Cardiac fibroblast (primary cell): ENCODE data around the gene SMLR1.

Source experiments
- DNase-seq, 2 donors: peaks; one replicate each; pipeline versions ENCODE4 v3.0.0 to v3.0.0-alpha.2; 2010; ENCODE audit warnings: low read depth in 2 of 2
- H3K4me3 ChIP-seq, 2 donors: replicated peaks in 1 of 2; 1 replicate in 1 of 2; 2 replicates in 1 of 2; pipeline ENCODE4 v1.5.1; 2011; ENCODE audit warnings: low read depth in 2 of 2, low read length in 2 of 2, mild to moderate bottlenecking in 2 of 2, moderate library complexity in 1 of 2
- CTCF ChIP-seq: IDR thresholded peaks from one replicate; pipeline ENCODE4 v1.5.1; 2011; ENCODE audit warnings: low read depth, mild to moderate bottlenecking, low read length, inconsistent platforms

Gene SMLR1

DNA sequence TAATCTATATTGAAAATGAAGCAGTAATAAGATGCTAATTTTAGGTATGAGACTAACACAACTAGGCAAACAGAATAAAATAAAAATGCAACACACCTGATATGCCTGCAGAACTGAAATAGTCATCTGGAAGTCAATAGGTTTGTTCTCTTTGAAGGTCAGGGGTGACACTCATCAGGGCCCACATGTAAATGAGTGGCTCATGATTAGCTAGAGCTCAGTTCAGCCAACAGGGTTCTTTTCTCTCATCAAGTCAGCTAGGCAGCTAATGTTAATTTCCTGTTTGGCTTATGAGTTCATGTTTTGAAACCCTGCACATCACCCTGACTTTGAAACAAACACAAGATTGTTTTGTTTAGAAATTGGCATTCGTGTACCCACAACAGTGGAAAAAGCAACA, 23.8 kb downstream of the SMLR1 start:
- H3K4me3 ChIP-seq = no peak overlapping the region
- DNase-seq = no peak
- TF ChIP-seq CTCF = no peak

DNA sequence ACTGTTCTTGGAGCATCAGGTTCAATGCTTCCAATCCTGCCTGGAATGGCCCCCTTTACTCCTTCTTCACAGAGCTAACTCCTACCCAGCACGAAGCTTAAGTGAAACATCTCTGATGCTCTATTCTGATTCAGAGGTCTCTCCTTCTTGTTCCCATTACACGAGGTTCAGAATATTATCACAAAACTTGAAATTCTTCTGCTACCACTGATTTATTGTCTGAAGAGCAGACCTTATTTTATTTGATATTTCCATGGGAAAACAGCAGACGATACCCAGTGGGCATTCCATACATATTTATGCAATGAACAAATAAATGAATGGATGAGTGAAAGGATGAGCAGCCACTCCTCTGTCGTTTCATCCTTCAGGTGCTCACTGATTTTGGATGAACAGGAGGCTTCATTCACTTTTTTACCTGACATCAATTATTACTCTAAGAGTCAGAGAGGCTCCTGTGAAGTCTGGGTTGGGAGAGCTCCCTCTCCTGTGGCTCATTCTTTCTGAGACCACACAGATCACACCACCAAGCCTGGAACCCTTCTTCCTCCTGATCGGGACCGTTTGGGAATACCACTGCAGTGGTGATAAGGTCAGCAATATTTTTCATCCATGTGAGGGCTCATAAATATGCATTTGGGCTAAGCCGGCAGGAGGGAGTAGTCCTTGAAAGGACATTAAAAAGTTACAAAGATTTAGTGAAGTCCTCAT, 25.8 kb downstream of the SMLR1 start:
- TF ChIP-seq CTCF = no peak
- no peak overlapping the region for H3K4me3 ChIP-seq
- peak in 1 of 2 donors; percentile 12 for DNase-seq

DNA sequence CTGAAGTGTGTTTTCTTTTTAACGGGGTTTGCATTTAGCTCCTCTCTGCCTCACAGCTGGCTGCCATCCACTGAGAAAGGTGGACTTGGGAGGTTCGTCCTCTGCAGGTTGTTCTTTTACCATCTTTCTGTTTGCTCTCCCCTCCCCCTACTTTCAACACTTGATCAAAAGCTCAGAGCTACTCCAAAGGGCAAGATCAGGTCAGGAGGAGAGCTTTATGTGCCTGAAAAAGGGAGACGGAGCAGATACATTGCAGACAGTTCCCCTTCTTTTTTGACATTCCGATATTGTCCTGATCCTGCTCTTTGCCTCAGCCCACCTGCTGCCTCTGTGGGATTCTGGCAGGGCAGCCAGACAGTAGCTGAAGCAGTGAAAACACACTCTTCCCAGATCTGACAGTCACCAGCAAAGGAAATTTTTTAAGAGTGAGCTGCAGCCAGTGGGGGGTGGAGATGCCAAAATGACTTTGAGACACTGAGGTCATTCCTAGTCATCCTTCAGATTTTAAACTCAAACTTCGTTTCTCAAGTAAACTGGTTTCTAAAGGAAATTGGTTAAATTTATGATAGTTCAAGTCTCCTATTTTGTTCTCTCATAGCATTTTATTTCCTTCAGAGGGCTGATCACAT, 26.5 kb downstream of the SMLR1 start:
- TF ChIP-seq CTCF = no peak
- DNase-seq = peak in 1 of 2 donors; percentile 65

DNA sequence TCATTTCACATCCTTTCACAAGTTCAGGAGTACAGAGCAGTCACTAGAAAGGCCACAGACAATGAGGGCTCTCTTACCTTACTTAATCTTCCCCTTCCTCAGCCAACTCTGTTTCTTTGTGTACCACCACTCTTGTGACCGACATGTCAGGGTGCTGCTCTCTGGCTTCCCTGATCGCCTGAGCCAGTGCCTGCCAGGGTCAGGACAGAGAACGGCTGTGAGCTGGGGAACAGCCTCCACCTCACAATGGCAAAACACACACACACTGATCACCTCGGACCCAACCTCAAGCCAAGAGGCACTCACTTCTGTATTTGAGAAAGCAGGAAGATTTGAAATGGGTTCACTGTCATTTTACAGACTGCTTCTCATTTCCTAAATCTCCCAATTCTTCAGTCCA, 30.8 kb downstream of the SMLR1 start:
- H3K4me3 ChIP-seq = no peak overlapping the region
- TF ChIP-seq CTCF = no peak
- no peak for DNase-seq

More for the DNA sequence above, 26.5 kb downstream of the SMLR1 start:
- no peak overlapping the region for H3K4me3 ChIP-seq

DNA sequence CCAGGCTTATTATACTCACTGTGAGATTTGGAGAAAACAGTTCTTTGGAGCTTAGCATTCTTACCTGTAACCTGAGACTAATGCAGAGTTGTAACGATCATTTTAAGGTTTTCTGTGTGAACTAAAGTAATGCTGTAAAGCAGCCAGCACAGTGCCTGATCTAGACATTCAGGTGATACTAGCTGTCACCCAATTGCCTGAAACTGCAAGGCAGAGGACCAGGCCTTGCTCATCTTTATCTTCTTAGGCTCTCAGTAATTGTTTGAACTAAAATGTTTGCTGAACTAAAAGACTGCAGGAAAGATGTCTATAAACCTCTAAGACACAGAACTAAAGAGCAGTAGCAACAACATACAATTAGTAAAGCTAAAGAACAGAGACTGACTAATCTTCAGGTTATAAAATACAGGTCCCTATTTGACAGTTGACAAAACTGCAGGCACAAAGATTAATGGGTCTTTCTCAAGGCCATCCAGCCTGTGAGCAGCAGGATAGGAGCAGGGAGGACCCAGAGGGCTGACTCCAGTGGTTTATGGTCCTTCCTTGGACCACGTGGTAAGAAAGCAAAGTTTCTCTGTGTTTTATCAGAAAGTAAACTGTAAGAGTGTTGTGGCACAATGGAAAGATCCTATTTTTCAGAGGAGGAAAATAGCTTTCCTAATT, 31.4 kb downstream of the SMLR1 start:
- no peak overlapping the region for H3K4me3 ChIP-seq
- TF ChIP-seq CTCF = no peak
- DNase-seq = no peak

DNA sequence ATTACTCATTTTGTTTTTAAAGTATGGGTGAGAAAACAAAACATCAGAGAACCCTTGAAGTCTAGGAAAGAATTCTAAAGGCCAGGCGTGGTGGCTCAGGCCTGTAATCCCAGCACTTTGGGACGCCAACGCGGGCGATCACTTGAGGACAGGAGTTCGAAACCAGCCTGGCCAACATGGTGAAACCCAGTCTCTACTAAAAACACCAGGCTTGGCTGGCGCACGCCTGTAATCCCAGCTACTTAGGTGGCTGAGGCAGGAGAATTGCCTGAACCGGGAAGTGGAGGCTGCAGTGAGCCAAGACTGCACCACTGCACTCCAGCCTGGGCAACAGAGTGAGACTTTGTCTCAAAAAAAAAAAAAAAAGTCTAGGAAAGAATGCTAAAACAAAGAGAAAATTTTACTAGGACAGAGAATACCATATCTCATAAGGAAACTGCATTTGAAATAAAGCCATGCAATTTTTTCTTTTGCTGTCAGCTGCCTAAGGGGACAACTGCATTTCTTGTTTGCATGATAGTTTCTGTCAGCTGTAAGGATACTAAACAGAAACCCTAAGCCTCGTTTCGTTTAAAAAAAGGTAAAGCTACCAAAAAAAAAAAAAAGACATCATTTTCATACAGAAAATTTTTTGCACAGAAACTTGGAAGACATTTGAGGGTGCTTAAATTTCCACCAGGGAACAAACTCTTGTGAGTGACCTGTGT, 32.1 kb downstream of the SMLR1 start:
- no peak for TF ChIP-seq CTCF
- H3K4me3 ChIP-seq = no peak overlapping the region
- DNase-seq = no peak
